ENCODE measurements around the gene ZNF324. TPM values are rescaled to one million over a fixed set of nuclear protein-coding genes. Genes with fewer than 3 reads are reported as not detected.
"Not testable (repeated sequence)": the region's sequence is repeated elsewhere in the genome, so short reads cannot be mapped to it uniquely, and the experiment has no call there.

ZNF324 gene
- total RNA-seq, 1 donor from 2014 or later, result 4.3 TPM

GRCh38 chr19:58492265-58492664 is 25.4 kb downstream of the ZNF324 start:
- DNase-seq (ENCODE audit: missing footprints) (no peak), ATAC-seq (no peak)
- intact Hi-C loops (cut with DNase I), result no loop called here

GRCh38 chr19:58497634-58498170 is 30.8 kb downstream of the ZNF324 start:
- no peak for DNase-seq (ENCODE audit: missing footprints)
- intact Hi-C loops (cut with DNase I), result no loop called here
- ATAC-seq, result no peak

- intact Hi-C loops (cut with DNase I), result no loop called here
- ATAC-seq (peak; percentile 12), DNase-seq (ENCODE audit: missing footprints) (no peak)
Measured at GRCh38 chr19:58498316-58499020, 31.6 kb downstream of the ZNF324 start.

GRCh38 chr19:58499021-58499927 is 32.4 kb downstream of the ZNF324 start:
- intact Hi-C loops (cut with DNase I), result no loop called here
- ATAC-seq (peak; percentile 98), DNase-seq (ENCODE audit: missing footprints) (peak; percentile 99)

- DNase-seq (ENCODE audit: missing footprints) (no peak), ATAC-seq (no peak)
- intact Hi-C loops (cut with DNase I), result no loop called here
Measured at GRCh38 chr19:58500242-58500641, 33.4 kb downstream of the ZNF324 start.

- ATAC-seq; intact Hi-C loops (cut with DNase I); DNase-seq (ENCODE audit: missing footprints): not testable (repeated sequence)
Measured at GRCh38 chr19:58507602-58508223, 40.8 kb downstream of the ZNF324 start.

GRCh38 chr19:58509731-58510083 is 42.8 kb downstream of the ZNF324 start:
- DNase-seq (ENCODE audit: missing footprints) (no peak), ATAC-seq (no peak)
- intact Hi-C loops (cut with DNase I), result no loop called here

- no peak for DNase-seq (ENCODE audit: missing footprints)
- intact Hi-C loops (cut with DNase I), result no loop called here
- no peak for ATAC-seq
Measured at GRCh38 chr19:58510084-58510862, 43.4 kb downstream of the ZNF324 start.

- intact Hi-C loops (cut with DNase I), result no loop called here
- ATAC-seq, result no peak
- no peak for DNase-seq (ENCODE audit: missing footprints)
Measured at GRCh38 chr19:58511353-58512208, 44.7 kb downstream of the ZNF324 start, which contains the start of gene SLC27A5. SLC27A5 (minus strand) TSS chr19:58511992; CDS start chr19:58511955, 37 bp downstream.

- ATAC-seq, result peak; percentile 2
- intact Hi-C loops (cut with DNase I), result no loop called here
- DNase-seq (ENCODE audit: missing footprints), result no peak
Measured at GRCh38 chr19:58513213-58513693, 46.4 kb downstream of the ZNF324 start.

- intact Hi-C loops (cut with DNase I), result no loop called here
- ATAC-seq, result peak; percentile 93
- peak; percentile 95 for DNase-seq (ENCODE audit: missing footprints)
Measured at GRCh38 chr19:58513694-58514563, 47.0 kb downstream of the ZNF324 start.

- DNase-seq (ENCODE audit: missing footprints) (no peak), ATAC-seq (no peak)
- intact Hi-C loops (cut with DNase I), result no loop called here
Measured at GRCh38 chr19:58514564-58515022, 47.7 kb downstream of the ZNF324 start.

GRCh38 chr19:58515259-58515658 is 48.4 kb downstream of the ZNF324 start:
- DNase-seq (ENCODE audit: missing footprints), result no peak
- intact Hi-C loops (cut with DNase I), result no loop called here
- no peak for ATAC-seq

- ATAC-seq (no peak), DNase-seq (ENCODE audit: missing footprints) (no peak)
- intact Hi-C loops (cut with DNase I), result no loop called here
Measured at GRCh38 chr19:58516246-58516836, 49.5 kb downstream of the ZNF324 start.

- ATAC-seq, result no peak
- intact Hi-C loops (cut with DNase I), result no loop called here
- no peak for DNase-seq (ENCODE audit: missing footprints)
Measured at GRCh38 chr19:58516964-58517833, 50.3 kb downstream of the ZNF324 start.
